Measurements from ENCODE around the gene TRPV6. TPM values are rescaled to one million over a fixed set of nuclear protein-coding genes. Genes with fewer than 3 reads are reported as not detected.

TRPV6 gene
- total and polyA plus RNA-seq, 8 donors, result 36.1 to 308 (median 56.5) TPM

DNA sequence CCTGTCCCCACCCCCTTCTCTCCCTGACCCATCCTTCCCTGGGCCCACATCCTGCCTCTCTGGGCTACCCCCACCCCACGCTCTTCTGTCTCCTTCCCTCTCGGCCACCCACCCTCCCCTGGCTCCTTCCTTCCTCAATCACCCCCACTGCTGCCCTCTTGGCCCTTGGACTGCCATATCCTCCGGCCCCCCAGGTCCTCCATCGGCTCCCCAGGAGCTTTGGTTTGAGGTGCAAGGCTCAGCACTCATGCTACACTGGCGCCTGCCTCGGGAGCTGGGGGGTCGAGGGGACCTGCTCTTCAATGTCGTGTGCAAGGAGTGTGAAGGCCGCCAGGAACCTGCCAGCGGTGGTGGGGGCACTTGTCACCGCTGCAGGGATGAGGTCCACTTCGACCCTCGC, 19.8 kb downstream of the TRPV6 start:
- H3K27me3 ChIP-seq, result no peaks in the 10 kb centered on the region
- H3K36me3 ChIP-seq, result peaks cover 0 to 4% (median 0%) of the 10 kb centered on the region in 3 donors
- intact Hi-C loops (cut with DNase I), result no loop called here
- ATAC-seq (no peak), FAIRE-seq (no peak), DNase-seq (no peak)
- H3K4me1 ChIP-seq, result no peaks in the 10 kb centered on the region
- no peaks in the 10 kb centered on the region for H3K9me3 ChIP-seq
- H3K4me3 ChIP-seq, result no peak overlapping the region
- TF ChIP-seq, protein P1, sequence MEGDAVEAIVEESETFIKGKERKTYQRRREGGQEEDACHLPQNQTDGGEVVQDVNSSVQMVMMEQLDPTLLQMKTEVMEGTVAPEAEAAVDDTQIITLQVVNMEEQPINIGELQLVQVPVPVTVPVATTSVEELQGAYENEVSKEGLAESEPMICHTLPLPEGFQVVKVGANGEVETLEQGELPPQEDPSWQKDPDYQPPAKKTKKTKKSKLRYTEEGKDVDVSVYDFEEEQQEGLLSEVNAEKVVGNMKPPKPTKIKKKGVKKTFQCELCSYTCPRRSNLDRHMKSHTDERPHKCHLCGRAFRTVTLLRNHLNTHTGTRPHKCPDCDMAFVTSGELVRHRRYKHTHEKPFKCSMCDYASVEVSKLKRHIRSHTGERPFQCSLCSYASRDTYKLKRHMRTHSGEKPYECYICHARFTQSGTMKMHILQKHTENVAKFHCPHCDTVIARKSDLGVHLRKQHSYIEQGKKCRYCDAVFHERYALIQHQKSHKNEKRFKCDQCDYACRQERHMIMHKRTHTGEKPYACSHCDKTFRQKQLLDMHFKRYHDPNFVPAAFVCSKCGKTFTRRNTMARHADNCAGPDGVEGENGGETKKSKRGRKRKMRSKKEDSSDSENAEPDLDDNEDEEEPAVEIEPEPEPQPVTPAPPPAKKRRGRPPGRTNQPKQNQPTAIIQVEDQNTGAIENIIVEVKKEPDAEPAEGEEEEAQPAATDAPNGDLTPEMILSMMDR (IDR thresholded peaks at IDR 0.05), result no peak
- no peak overlapping the region for H3K27ac ChIP-seq
- WGBS, 2 donors, result 38 to 43% methylated on average over 13 of the region's 13 CpGs

DNA sequence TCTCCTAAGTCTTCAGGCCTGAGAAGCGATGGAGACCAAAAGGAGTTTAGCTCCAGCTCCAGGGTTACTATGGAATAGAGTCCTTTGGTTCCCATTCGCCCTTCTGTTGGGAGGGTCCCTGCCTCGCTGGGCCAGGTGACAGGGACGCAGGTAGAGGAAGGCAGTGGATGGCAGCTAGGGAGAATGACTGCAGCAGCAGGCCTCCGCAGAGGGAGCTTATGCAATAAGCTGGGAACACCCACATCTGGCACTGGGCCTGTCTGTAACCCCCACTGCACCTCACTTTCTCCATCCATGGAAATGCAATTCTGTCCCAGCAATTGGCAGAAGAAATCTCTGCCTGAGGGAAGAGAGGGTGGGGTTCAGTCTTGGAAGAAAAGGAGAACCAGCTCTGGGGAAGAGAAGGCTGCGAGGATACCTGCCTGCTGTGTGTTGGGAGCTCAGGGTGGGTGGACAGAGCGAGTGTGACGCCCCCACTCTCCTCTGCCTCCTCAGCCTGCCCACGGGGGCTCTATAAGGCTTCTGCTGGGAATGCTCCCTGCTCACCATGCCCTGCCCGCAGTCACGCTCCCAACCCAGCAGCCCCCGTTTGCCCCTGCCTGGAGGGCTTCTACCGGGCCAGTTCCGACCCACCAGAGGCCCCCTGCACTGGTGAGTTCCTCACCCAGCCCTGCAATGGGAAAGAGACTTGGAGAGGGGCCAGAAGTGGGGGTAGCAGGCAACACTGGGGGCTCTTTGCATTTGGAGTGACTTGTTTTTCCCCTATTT, 20.4 kb downstream of the TRPV6 start:
- no peak for DNase-seq
- no peak for ATAC-seq
- peaks cover 0 to 4% (median 0%) of the 10 kb centered on the region in 3 donors for H3K36me3 ChIP-seq
- no peaks in the 10 kb centered on the region for H3K27me3 ChIP-seq
- no peak for FAIRE-seq
- 70 to 78% methylated on average over 14 of the region's 14 CpGs for WGBS, 2 donors
- no peaks in the 10 kb centered on the region for H3K4me1 ChIP-seq
- no peak overlapping the region for H3K27ac ChIP-seq
- intact Hi-C loops (cut with DNase I), result no loop called here
- no peak overlapping the region for H3K4me3 ChIP-seq
- no peaks in the 10 kb centered on the region for H3K9me3 ChIP-seq
- TF ChIP-seq, protein P1 (IDR thresholded peaks at IDR 0.05), result no peak

DNA sequence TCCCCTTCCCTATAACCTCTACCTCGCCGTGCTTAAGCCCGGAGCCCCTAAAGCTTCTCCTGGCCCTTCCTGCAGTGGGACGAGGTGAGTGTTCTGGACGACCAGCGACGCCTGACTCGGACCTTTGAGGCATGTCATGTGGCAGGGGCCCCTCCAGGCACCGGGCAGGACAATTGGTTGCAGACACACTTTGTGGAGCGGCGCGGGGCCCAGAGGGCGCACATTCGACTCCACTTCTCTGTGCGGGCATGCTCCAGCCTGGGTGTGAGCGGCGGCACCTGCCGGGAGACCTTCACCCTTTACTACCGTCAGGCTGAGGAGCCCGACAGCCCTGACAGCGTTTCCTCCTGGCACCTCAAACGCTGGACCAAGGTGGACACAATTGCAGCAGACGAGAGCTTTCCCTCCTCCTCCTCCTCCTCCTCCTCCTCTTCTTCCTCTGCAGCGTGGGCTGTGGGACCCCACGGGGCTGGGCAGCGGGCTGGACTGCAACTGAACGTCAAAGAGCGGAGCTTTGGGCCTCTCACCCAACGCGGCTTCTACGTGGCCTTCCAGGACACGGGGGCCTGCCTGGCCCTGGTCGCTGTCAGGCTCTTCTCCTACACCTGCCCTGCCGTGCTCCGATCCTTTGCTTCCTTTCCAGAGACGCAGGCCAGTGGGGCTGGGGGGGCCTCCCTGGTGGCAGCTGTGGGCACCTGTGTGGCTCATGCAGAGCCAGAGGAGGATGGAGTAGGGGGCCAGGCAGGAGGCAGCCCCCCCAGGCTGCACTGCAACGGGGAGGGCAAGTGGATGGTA, 21.5 kb downstream of the TRPV6 start:
- ATAC-seq (no peak), DNase-seq (peak in 1 of 6 donors; percentile 65), FAIRE-seq (no peak)
- H3K27ac ChIP-seq, result no peak overlapping the region
- TF ChIP-seq, protein P1 (IDR thresholded peaks at IDR 0.05), result no peak
- H3K9me3 ChIP-seq, result no peaks in the 10 kb centered on the region
- no peaks in the 10 kb centered on the region for H3K27me3 ChIP-seq
- intact Hi-C loops (cut with DNase I), result no loop called here
- peaks cover 0 to 4% (median 0%) of the 10 kb centered on the region in 3 donors for H3K36me3 ChIP-seq
- no peak overlapping the region for H3K4me3 ChIP-seq
- 82 to 84% methylated on average over 37 of the region's 37 CpGs for WGBS, 2 donors
- peaks cover 0 to 7% (median 0%) of the 10 kb centered on the region in 3 donors for H3K4me1 ChIP-seq

DNA sequence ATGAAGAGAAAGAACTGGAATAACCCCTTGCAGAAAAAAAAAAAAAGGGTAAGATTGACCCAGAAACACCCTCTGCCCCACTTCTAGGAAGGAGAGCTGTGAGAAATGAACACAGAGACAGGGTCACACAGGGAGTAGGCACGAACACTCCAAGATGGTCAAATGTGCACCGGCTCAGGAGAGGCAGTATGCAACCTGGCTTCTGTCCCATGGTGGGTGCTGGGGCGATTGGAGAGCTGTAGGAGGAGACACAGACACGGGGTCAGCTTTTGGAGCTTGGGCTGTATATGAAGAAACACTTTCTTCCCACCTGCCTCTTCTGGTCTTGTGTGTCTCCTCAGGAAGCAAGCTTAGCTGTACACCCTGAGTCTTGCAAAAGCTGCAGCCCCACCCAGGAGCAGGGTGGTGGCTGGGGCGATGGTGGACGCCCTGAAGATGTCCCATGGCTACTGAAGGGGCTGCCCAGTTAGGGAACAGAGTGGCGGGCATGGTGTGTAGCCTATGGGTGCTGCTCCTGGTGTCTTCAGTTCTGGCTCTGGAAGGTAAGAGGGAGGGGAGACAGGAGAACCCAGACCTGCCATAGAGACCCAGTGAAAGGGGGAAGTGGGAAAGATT, 22.7 kb downstream of the TRPV6 start:
- ATAC-seq, result no peak
- intact Hi-C loops (cut with DNase I), result no loop called here
- no peak overlapping the region for H3K4me3 ChIP-seq
- DNase-seq, result no peak
- no peak for FAIRE-seq
- TF ChIP-seq, protein P1 (IDR thresholded peaks at IDR 0.05), result no peak
- H3K9me3 ChIP-seq, result no peaks in the 10 kb centered on the region
- no peak overlapping the region for H3K27ac ChIP-seq
- H3K36me3 ChIP-seq, result peaks cover 0 to 4% (median 0%) of the 10 kb centered on the region in 3 donors
- H3K27me3 ChIP-seq, result no peaks in the 10 kb centered on the region
- WGBS, 2 donors, result 73 to 83% methylated on average over 7 of the region's 7 CpGs
- peaks cover 0 to 7% (median 0%) of the 10 kb centered on the region in 3 donors for H3K4me1 ChIP-seq
